ENCODE measurements around the gene LECT2. TPM values are rescaled to one million over a fixed set of nuclear protein-coding genes. Genes with fewer than 3 reads are reported as not detected.
A peak's percentile ranks its signal among the peaks of the same experiment; 100 is the strongest.

Gene LECT2
- total RNA-seq, 3 donors from 2014 or later: not detected

GRCh38 chr5:135999406-136000139 lies 44.8 kb upstream of the LECT2 start:
- intact Hi-C loops (cut with DNase I, micrococcal nuclease): no loop called here
- no peak for TF ChIP-seq CTCF (IDR thresholded peaks at IDR 0.05)
- Histone ChIP-seq H3K4me3 (no peak overlapping the region), H3K36me3 (ENCODE audit: low read depth) (no peaks in the 10 kb centered on the region), H3K9me3 (no peaks in the 10 kb centered on the region), H3K4me1 (ENCODE audit: low read depth) (no peaks in the 10 kb centered on the region)
- DNase-seq (no peak), ATAC-seq (peak; percentile 32)

GRCh38 chr5:135998889-135999288 lies 44.1 kb upstream of the LECT2 start:
- intact Hi-C loops (cut with DNase I, micrococcal nuclease): no loop called here
- no peak for TF ChIP-seq CTCF (IDR thresholded peaks at IDR 0.05)
- no peak for DNase-seq
- no peaks in the 10 kb centered on the region for H3K36me3 ChIP-seq (ENCODE audit: low read depth)
- H3K9me3 ChIP-seq: no peaks in the 10 kb centered on the region
- no peak overlapping the region for H3K4me3 ChIP-seq
- ATAC-seq: no peak
- no peaks in the 10 kb centered on the region for H3K4me1 ChIP-seq (ENCODE audit: low read depth)

GRCh38 chr5:135997673-135998335 lies 43.0 kb upstream of the LECT2 start:
- H3K36me3 ChIP-seq (ENCODE audit: low read depth): no peaks in the 10 kb centered on the region
- intact Hi-C loops (cut with DNase I, micrococcal nuclease): no loop called here
- H3K4me3 ChIP-seq: no peak overlapping the region
- H3K9me3 ChIP-seq: no peaks in the 10 kb centered on the region
- TF ChIP-seq CTCF (IDR thresholded peaks at IDR 0.05): no peak
- ATAC-seq: no peak
- DNase-seq: no peak
- H3K4me1 ChIP-seq (ENCODE audit: low read depth): no peaks in the 10 kb centered on the region

GRCh38 chr5:135996611-135997010 lies 41.8 kb upstream of the LECT2 start:
- intact Hi-C loops (cut with DNase I, micrococcal nuclease): no loop called here
- DNase-seq (no peak), ATAC-seq (no peak)
- TF ChIP-seq CTCF (IDR thresholded peaks at IDR 0.05): no peak
- Histone ChIP-seq H3K4me3 (no peak overlapping the region), H3K4me1 (ENCODE audit: low read depth) (no peaks in the 10 kb centered on the region), H3K36me3 (ENCODE audit: low read depth) (no peaks in the 10 kb centered on the region), H3K9me3 (no peaks in the 10 kb centered on the region)

- TF ChIP-seq CTCF (IDR thresholded peaks at IDR 0.05): no peak
- ATAC-seq: no peak
These were observed 41.2 kb upstream of the LECT2 start for GRCh38 chr5:135995976-135996375.

More at GRCh38 chr5:135995976-135996375, 41.2 kb upstream of the LECT2 start:
- H3K9me3 ChIP-seq: no peaks in the 10 kb centered on the region
- DNase-seq: no peak
- H3K36me3 ChIP-seq (ENCODE audit: low read depth): no peaks in the 10 kb centered on the region
- H3K4me1 ChIP-seq (ENCODE audit: low read depth): no peaks in the 10 kb centered on the region
- intact Hi-C loops (cut with DNase I, micrococcal nuclease): no loop called here
- H3K4me3 ChIP-seq: no peak overlapping the region
